GM18511 (cell line): ENCODE results near the gene LAMB2.

ENCODE experiments used
- ATAC-seq: cut with Tn5 transposase; IDR thresholded peaks from one replicate; pipeline ENCODE4 v1.9.1; 2021; ENCODE audit warnings: mild to moderate bottlenecking, moderate library complexity; ENCODE audit not compliant: unreplicated experiment

The LAMB2 gene

GRCh38 chr3:49122022-49122421, 10.8 kb downstream of the LAMB2 start:
- no peak for ATAC-seq

- ATAC-seq, result no peak
Observed at GRCh38 chr3:49121132-49121736, 11.6 kb downstream of the LAMB2 start.

- peak; percentile 90 for ATAC-seq
Observed at GRCh38 chr3:49120438-49121131, 12.3 kb downstream of the LAMB2 start, which contains the start of gene USP19. Gene USP19, minus strand, starts transcription at chr3:49120823. Its CDS starts 1,678 bp downstream, at chr3:49119145.

GRCh38 chr3:49120096-49120437, 12.8 kb downstream of the LAMB2 start:
- peak; percentile 15 for ATAC-seq

- ATAC-seq, result no peak
Observed at GRCh38 chr3:49119439-49119838, 13.4 kb downstream of the LAMB2 start.

GRCh38 chr3:49119036-49119435, 13.8 kb downstream of the LAMB2 start:
- no peak for ATAC-seq

GRCh38 chr3:49112262-49112661, 20.6 kb downstream of the LAMB2 start:
- ATAC-seq, result no peak

GRCh38 chr3:49111347-49111746, 21.5 kb downstream of the LAMB2 start:
- no peak for ATAC-seq

- no peak for ATAC-seq
Observed at GRCh38 chr3:49110780-49111179, 22.1 kb downstream of the LAMB2 start.

GRCh38 chr3:49108346-49108745, 24.5 kb downstream of the LAMB2 start:
- no peak for ATAC-seq

GRCh38 chr3:49104427-49105291, 28.2 kb downstream of the LAMB2 start, which contains the start of gene QARS1:
Gene QARS1, minus strand, starts transcription at chr3:49104757. Its CDS starts 24 bp downstream, at chr3:49104733.
- ATAC-seq, result peak; percentile 94

GRCh38 chr3:49104052-49104426, 28.8 kb downstream of the LAMB2 start:
- no peak for ATAC-seq

- ATAC-seq, result no peak
Observed at GRCh38 chr3:49100046-49100615, 32.7 kb downstream of the LAMB2 start.

GRCh38 chr3:49098910-49099630, 33.8 kb downstream of the LAMB2 start:
- no peak for ATAC-seq

- ATAC-seq, result no peak
Observed at GRCh38 chr3:49098429-49098828, 34.4 kb downstream of the LAMB2 start.

GRCh38 chr3:49093853-49094767, 38.7 kb downstream of the LAMB2 start, which contains the start of gene QRICH1:
Gene QRICH1, minus strand, starts transcription at chr3:49094071. Its CDS starts 17,054 bp downstream, at chr3:49077017.
- ATAC-seq, result peak; percentile 81

- peak; percentile 39 for ATAC-seq
Observed at GRCh38 chr3:49092938-49093852, 39.7 kb downstream of the LAMB2 start.

- ATAC-seq, result no peak
Observed at GRCh38 chr3:49081429-49081828, 51.4 kb downstream of the LAMB2 start.
